HEK293 (cell line): ENCODE results near the gene ROBO1.

Source experiments
- CTCF ChIA-PET: fragments of 350-600 bp; formaldehyde crosslinking; extraction: SDS; loops from one replicate; lab custom pipeline; 2021; ENCODE audit warnings: antibody characterized with exemption; lab: Yijun Ruan, JAX
- POLR2A ChIA-PET: fragments of 300-600 bp; formaldehyde crosslinking; extraction: SDS; loops from one replicate; lab custom pipeline; 2020; ENCODE audit warnings: antibody characterized with exemption, inconsistent platforms; lab: Yijun Ruan, JAX
- H3K27ac ChIP-seq: fragments of 200-500 bp; sonication (Bioruptor generic); 2 replicates; pipeline ENCODE4 v1.5.1; 2014; ENCODE audit warnings: low read depth, low read length, control low read depth, inconsistent platforms; ENCODE audit errors: extremely low read depth
- H3K36me3 ChIP-seq, 2 experiments: fragments of 200-500 bp in 1 of 2; sonication (Bioruptor generic) in 1 of 2; 1 replicate in 1 of 2; 2 replicates in 1 of 2; pipeline ENCODE4 v1.5.1; 2014 to 2017; ENCODE audit warnings: inconsistent platforms in 2 of 2, low read length in 2 of 2; ENCODE audit not compliant: control insufficient read depth in 2 of 2, insufficient read depth in 1 of 2
- H3K4me1 ChIP-seq: fragments of 200-500 bp; sonication (Bioruptor generic); 2 replicates; pipeline ENCODE4 v1.5.1; 2014; ENCODE audit warnings: mild to moderate bottlenecking, low read length, inconsistent platforms; ENCODE audit not compliant: control insufficient read depth, insufficient read depth
- H3K4me3 ChIP-seq: 2 replicates; pipeline ENCODE4 v1.5.1; 2011; ENCODE audit warnings: low read depth, mild to moderate bottlenecking, control low read depth, low read length, moderate library complexity
- H3K9me3 ChIP-seq: fragments of 200-500 bp; sonication (Bioruptor generic); 2 replicates; pipeline ENCODE4 v1.5.1; 2014; ENCODE audit warnings: low read depth, low read length, inconsistent platforms; ENCODE audit not compliant: control insufficient read depth, insufficient read depth
- GLIS2 ChIP-seq: fragments of 450-650 bp; formaldehyde crosslinking; IDR thresholded peaks from 2 replicates; pipeline ENCODE4 v1.5.1; 2016; ENCODE audit warnings: missing biosample characterization, missing genetic modification characterization
- HOXA7 ChIP-seq: sonication (generic); formaldehyde crosslinking; IDR thresholded peaks from 2 replicates; pipeline ENCODE4 v1.8.1; 2022; ENCODE audit warnings: missing genetic modification reagents, borderline replicate concordance
- MEIS1 ChIP-seq: sonication (generic); formaldehyde crosslinking; IDR thresholded peaks from 2 replicates; pipeline ENCODE4 v1.8.1; 2022; ENCODE audit warnings: missing genetic modification reagents, mild to moderate bottlenecking, borderline replicate concordance
- WT1 ChIP-seq: fragments of 450-650 bp; formaldehyde crosslinking; IDR thresholded peaks from 2 replicates; pipeline ENCODE4 v1.5.1; 2016; ENCODE audit warnings: missing biosample characterization, missing genetic modification characterization
- ZBTB21 ChIP-seq: fragments of 450-650 bp; formaldehyde crosslinking; IDR thresholded peaks from 2 replicates; pipeline ENCODE4 v1.5.1; 2017; ENCODE audit warnings: missing biosample characterization, missing genetic modification characterization
- ZBTB49 ChIP-seq: fragments of 450-650 bp; formaldehyde crosslinking; IDR thresholded peaks from 2 replicates; pipeline ENCODE4 v1.5.1; 2016; ENCODE audit warnings: missing biosample characterization, missing genetic modification characterization, low read depth
- ZFP3 ChIP-seq: fragments of 450-650 bp; formaldehyde crosslinking; IDR thresholded peaks from 2 replicates; pipeline ENCODE4 v1.5.1; 2016; ENCODE audit warnings: low read depth, missing biosample characterization, missing genetic modification characterization
- ZNF114 ChIP-seq: fragments of 450-650 bp; formaldehyde crosslinking; IDR thresholded peaks from 2 replicates; pipeline ENCODE4 v1.5.0; 2017; ENCODE audit warnings: missing biosample characterization, missing genetic modification characterization
- ZNF19 ChIP-seq: fragments of 450-650 bp; formaldehyde crosslinking; IDR thresholded peaks from 2 replicates; pipeline ENCODE4; 2016; ENCODE audit warnings: missing biosample characterization, missing genetic modification characterization, low read depth
- ZNF335 ChIP-seq: fragments of 450-650 bp; formaldehyde crosslinking; conservative IDR thresholded peaks from 2 replicates; pipeline ENCODE4 v1.5.1; 2016; ENCODE audit warnings: missing biosample characterization, missing genetic modification characterization
- ZNF398 ChIP-seq: fragments of 450-650 bp; formaldehyde crosslinking; IDR thresholded peaks from 2 replicates; pipeline ENCODE4 v1.5.1; 2017; ENCODE audit warnings: missing biosample characterization, missing genetic modification characterization
- ZNF416 ChIP-seq: fragments of 450-650 bp; formaldehyde crosslinking; IDR thresholded peaks from 2 replicates; pipeline ENCODE4 v1.5.1; 2016; ENCODE audit warnings: missing biosample characterization, missing genetic modification characterization
- ZNF423 ChIP-seq: fragments of 450-650 bp; formaldehyde crosslinking; IDR thresholded peaks from 2 replicates; pipeline ENCODE4 v1.5.1; 2016; ENCODE audit warnings: missing biosample characterization, missing genetic modification characterization
- ZNF544 ChIP-seq: fragments of 450-650 bp; formaldehyde crosslinking; IDR thresholded peaks from 2 replicates; pipeline ENCODE4 v1.5.0; 2017; ENCODE audit warnings: missing biosample characterization, missing genetic modification characterization
- ZNF600 ChIP-seq: fragments of 450-650 bp; formaldehyde crosslinking; IDR thresholded peaks from 2 replicates; pipeline ENCODE4 v1.5.1; 2016; ENCODE audit warnings: missing biosample characterization, missing genetic modification characterization
- ZNF660 ChIP-seq: fragments of 450-650 bp; IDR thresholded peaks from 2 replicates; pipeline ENCODE4 v1.5.1; 2018; ENCODE audit warnings: missing biosample characterization, mild to moderate bottlenecking, missing genetic modification characterization
- ZNF664 ChIP-seq: fragments of 450-650 bp; formaldehyde crosslinking; IDR thresholded peaks from 2 replicates; pipeline ENCODE4 v1.5.1; 2016; ENCODE audit warnings: missing biosample characterization, missing genetic modification characterization
- ZNF670 ChIP-seq: fragments of 450-650 bp; formaldehyde crosslinking; IDR thresholded peaks from 2 replicates; pipeline ENCODE4 v1.5.1; 2016; ENCODE audit warnings: missing biosample characterization, missing genetic modification characterization, low read depth
- ZNF776 ChIP-seq: fragments of 450-650 bp; formaldehyde crosslinking; IDR thresholded peaks from 2 replicates; pipeline ENCODE4 v1.5.0; 2017; ENCODE audit warnings: missing biosample characterization, missing genetic modification characterization, borderline replicate concordance
- ZNF785 ChIP-seq: fragments of 450-650 bp; formaldehyde crosslinking; IDR thresholded peaks from 2 replicates; pipeline ENCODE4 v1.5.1; 2016; ENCODE audit warnings: missing biosample characterization, missing genetic modification characterization
- ZXDB ChIP-seq: fragments of 450-650 bp; formaldehyde crosslinking; IDR thresholded peaks from 2 replicates; pipeline ENCODE4 v1.5.1; 2016; ENCODE audit warnings: missing biosample characterization, missing genetic modification characterization
- TF ChIP-seq, protein P1 (sequence below): fragments of 450-650 bp; formaldehyde crosslinking; IDR thresholded peaks from 2 replicates; pipeline ENCODE4 v1.5.0; 2017; ENCODE audit warnings: missing biosample characterization, missing genetic modification characterization, borderline replicate concordance

The ROBO1 gene

GRCh38 chr3:79418855-79419621 is 348.8 kb downstream of the ROBO1 start:
- ChIA-PET POLR2A (no interaction called here), CTCF (no interaction called here)
- H3K27ac ChIP-seq = no peak overlapping the region
- no peak for TF ChIP-seq ZBTB21 (tag by site-specific recombination)
- no peak for TF ChIP-seq ZNF416 (tag by site-specific recombination)
- TF ChIP-seq ZNF785 (tag by site-specific recombination) = no peak
- TF ChIP-seq ZNF660 (tag by site-specific recombination) = no peak
- TF ChIP-seq ZNF19 = no peak
- TF ChIP-seq ZNF776 = no peak
- no peak for TF ChIP-seq ZNF335 (tag by site-specific recombination)
- TF ChIP-seq HOXA7 (CRISPR knock-in tag) = no peak
- no peaks in the 10 kb centered on the region for H3K9me3 ChIP-seq
- H3K4me1 ChIP-seq = no peaks in the 10 kb centered on the region
- H3K36me3 ChIP-seq = no peaks in the 10 kb centered on the region
- H3K4me3 ChIP-seq = no peak overlapping the region

GRCh38 chr3:79415356-79415755 is 352.4 kb downstream of the ROBO1 start:
- TF ChIP-seq ZNF114 = no peak
- no peak for TF ChIP-seq MEIS1 (CRISPR knock-in tag)
- no peak for TF ChIP-seq ZNF544 (tag by site-specific recombination)
- no peak for TF ChIP-seq ZXDB (tag by site-specific recombination)
- TF ChIP-seq WT1 (tag by site-specific recombination) = no peak
- TF ChIP-seq ZNF600 (tag by site-specific recombination) = no peak
- TF ChIP-seq ZNF660 (tag by site-specific recombination) = no peak
- TF ChIP-seq, protein P1, sequence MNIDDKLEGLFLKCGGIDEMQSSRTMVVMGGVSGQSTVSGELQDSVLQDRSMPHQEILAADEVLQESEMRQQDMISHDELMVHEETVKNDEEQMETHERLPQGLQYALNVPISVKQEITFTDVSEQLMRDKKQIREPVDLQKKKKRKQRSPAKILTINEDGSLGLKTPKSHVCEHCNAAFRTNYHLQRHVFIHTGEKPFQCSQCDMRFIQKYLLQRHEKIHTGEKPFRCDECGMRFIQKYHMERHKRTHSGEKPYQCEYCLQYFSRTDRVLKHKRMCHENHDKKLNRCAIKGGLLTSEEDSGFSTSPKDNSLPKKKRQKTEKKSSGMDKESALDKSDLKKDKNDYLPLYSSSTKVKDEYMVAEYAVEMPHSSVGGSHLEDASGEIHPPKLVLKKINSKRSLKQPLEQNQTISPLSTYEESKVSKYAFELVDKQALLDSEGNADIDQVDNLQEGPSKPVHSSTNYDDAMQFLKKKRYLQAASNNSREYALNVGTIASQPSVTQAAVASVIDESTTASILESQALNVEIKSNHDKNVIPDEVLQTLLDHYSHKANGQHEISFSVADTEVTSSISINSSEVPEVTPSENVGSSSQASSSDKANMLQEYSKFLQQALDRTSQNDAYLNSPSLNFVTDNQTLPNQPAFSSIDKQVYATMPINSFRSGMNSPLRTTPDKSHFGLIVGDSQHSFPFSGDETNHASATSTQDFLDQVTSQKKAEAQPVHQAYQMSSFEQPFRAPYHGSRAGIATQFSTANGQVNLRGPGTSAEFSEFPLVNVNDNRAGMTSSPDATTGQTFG (tag by site-specific recombination) = no peak
- no peak for TF ChIP-seq ZNF670
- TF ChIP-seq ZNF398 = no peak
- no peak for TF ChIP-seq ZNF664 (tag by site-specific recombination)
- TF ChIP-seq GLIS2 (tag by site-specific recombination) = no peak
- TF ChIP-seq ZFP3 (tag by site-specific recombination) = no peak
- no peak for TF ChIP-seq ZNF423 (tag by site-specific recombination)
- no peak for TF ChIP-seq ZBTB49 (tag by site-specific recombination)
- CTCF ChIA-PET = interaction anchor here (0.7 kb wide), 1 partner anchor 9 kb away, joined by 3 read pairs; no protein-coding TSS in a partner anchor
- POLR2A ChIA-PET = no interaction called here
- no peak overlapping the region for H3K27ac ChIP-seq
- H3K4me3 ChIP-seq = no peak overlapping the region
- no peaks in the 10 kb centered on the region for H3K9me3 ChIP-seq
- H3K36me3 ChIP-seq = no peaks in the 10 kb centered on the region
- H3K4me1 ChIP-seq = no peaks in the 10 kb centered on the region
